ENCODE measurements around the gene TMOD1. TPM values are rescaled to one million over a fixed set of nuclear protein-coding genes. Genes with fewer than 3 reads are reported as not detected.

Gene TMOD1
- total RNA-seq, 1 experiment from 2014 or later = 0.14 TPM

DNA sequence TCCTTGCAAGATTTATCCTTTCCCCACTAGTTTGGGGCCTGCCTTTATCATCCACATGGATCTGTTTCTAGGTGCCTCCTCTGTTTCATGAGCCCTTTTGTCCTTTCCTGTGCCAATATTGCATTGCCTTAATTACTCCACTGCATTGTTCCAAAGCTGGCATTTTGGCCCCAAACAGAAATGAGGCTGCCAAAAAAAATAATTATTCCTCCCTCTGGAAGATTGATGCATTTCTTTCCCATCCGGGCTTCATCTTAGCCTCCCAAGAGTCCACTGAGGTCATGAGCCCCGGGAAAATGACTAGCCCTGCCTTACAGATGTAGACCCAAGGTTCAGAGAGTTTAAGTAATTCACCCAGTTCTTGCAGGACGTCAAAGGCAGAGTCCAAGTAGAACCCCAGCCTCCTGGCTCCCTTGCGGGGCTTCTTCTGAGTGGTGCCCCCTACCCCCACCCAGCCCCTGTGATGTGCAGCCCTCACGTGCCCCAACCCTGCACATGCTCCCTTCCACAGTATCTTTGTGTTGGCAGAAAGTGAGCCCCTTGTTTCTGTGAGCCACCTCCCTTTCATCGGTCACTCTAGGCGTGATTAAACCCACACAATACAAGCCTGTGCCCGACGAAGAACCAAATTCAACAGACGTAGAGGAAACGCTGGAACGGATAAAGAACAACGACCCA is 62.1 kb downstream of the TMOD1 start:
- Mint-ChIP-seq H3K27me3 (ENCODE audit: unreplicated experiment) (peaks cover 28% of the 10 kb centered on the region), H3K4me3 (ENCODE audit: low read depth, unreplicated experiment) (no peak overlapping the region), H3K27ac (ENCODE audit: unreplicated experiment) (no peak overlapping the region), H3K9me3 (ENCODE audit: low read depth, unreplicated experiment) (no peaks in the 10 kb centered on the region), H3K36me3 (ENCODE audit: insufficient read depth, unreplicated experiment) (no peaks in the 10 kb centered on the region), H3K4me1 (ENCODE audit: low read depth, unreplicated experiment) (no peaks in the 10 kb centered on the region)
- TF ChIP-seq, protein P1, sequence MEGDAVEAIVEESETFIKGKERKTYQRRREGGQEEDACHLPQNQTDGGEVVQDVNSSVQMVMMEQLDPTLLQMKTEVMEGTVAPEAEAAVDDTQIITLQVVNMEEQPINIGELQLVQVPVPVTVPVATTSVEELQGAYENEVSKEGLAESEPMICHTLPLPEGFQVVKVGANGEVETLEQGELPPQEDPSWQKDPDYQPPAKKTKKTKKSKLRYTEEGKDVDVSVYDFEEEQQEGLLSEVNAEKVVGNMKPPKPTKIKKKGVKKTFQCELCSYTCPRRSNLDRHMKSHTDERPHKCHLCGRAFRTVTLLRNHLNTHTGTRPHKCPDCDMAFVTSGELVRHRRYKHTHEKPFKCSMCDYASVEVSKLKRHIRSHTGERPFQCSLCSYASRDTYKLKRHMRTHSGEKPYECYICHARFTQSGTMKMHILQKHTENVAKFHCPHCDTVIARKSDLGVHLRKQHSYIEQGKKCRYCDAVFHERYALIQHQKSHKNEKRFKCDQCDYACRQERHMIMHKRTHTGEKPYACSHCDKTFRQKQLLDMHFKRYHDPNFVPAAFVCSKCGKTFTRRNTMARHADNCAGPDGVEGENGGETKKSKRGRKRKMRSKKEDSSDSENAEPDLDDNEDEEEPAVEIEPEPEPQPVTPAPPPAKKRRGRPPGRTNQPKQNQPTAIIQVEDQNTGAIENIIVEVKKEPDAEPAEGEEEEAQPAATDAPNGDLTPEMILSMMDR (IDR thresholded peaks at IDR 0.05; ENCODE audit: unreplicated experiment) = no peak
- CTCF ChIA-PET = no interaction called here
- no peak for DNase-seq
- no TSS peak for BruUV-seq (replicated peaks)
- intact Hi-C loops (cut with micrococcal nuclease; ENCODE audit: unreplicated experiment) = no loop called here

DNA sequence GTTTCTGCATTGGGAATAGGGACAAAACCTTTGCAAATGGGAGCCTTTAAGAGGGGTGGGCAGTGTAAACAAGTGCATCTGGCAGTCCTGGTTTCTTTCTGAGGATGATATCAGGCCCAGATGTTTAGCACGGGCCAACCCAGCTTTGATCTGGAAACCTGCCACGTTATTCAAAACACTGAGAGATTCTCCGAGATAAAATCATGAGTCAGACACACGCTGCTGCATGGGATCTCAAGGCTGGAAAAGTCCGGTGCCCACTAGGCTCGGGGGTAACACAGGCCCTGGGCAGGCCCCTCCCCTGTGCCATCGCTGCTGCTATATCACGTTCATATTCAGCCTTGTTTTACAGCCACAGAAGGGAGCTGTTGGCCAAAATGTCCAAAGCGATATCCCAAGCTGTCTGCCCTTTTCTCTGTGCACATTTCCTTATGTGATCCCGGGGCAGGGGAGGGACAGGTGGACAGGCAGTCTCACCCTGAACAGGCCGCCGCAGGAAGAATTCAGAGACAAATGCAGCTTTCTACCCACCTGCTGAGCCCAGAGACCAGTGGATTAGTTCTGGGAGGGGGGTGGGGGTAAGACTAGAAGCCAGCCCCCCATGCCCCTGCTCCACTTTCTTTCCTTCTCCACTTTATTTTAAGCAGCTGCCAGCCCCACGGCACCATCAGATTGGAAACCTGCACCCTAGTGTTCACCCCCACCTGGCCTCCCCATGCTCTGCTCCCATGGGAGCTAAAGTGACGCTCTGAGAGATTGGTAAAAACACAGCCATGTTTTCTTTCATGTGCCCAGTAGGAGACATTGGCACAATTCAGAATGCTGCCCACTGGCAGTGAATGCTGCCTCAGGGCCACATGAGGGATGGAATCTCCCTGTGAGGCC is 63.1 kb downstream of the TMOD1 start:
- CTCF ChIA-PET = interaction anchor here (0.6 kb wide), 1 partner anchor 16 kb away, joined by 12 read pairs; no protein-coding TSS in a partner anchor
- DNase-seq = no peak
- Mint-ChIP-seq H3K36me3 (ENCODE audit: insufficient read depth, unreplicated experiment) (no peaks in the 10 kb centered on the region), H3K4me3 (ENCODE audit: low read depth, unreplicated experiment) (no peak overlapping the region), H3K27ac (ENCODE audit: unreplicated experiment) (no peak overlapping the region), H3K4me1 (ENCODE audit: low read depth, unreplicated experiment) (no peaks in the 10 kb centered on the region), H3K9me3 (ENCODE audit: low read depth, unreplicated experiment) (no peaks in the 10 kb centered on the region), H3K27me3 (ENCODE audit: unreplicated experiment) (peaks cover 37% of the 10 kb centered on the region)
- intact Hi-C loops (cut with micrococcal nuclease; ENCODE audit: unreplicated experiment) = no loop called here
- BruUV-seq (replicated peaks) = no TSS peak
- TF ChIP-seq, protein P1 (IDR thresholded peaks at IDR 0.05; ENCODE audit: unreplicated experiment) = no peak

DNA sequence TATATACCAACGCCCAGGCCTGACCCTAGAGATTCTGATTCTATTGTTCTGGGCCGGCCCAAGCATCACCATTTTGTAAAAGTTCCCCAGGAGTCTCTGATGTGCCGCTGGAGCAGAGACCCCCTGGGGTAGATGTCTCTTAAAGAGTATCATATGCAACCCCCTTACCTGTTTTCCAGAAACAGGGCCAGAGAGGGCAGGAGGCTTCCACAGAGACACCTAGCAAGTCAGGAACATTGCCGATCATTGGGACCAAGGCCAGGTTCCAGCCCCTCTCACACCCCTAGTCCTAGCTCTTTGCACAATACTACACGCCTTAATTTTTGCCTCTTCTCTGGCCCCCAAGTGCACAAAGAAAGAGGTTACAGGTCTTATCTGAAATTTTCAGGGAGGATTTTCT is 63.8 kb downstream of the TMOD1 start:
- Mint-ChIP-seq H3K27ac (ENCODE audit: unreplicated experiment) (no peak overlapping the region), H3K36me3 (ENCODE audit: insufficient read depth, unreplicated experiment) (no peaks in the 10 kb centered on the region), H3K4me3 (ENCODE audit: low read depth, unreplicated experiment) (no peak overlapping the region), H3K27me3 (ENCODE audit: unreplicated experiment) (peaks cover 44% of the 10 kb centered on the region), H3K4me1 (ENCODE audit: low read depth, unreplicated experiment) (no peaks in the 10 kb centered on the region), H3K9me3 (ENCODE audit: low read depth, unreplicated experiment) (no peaks in the 10 kb centered on the region)
- DNase-seq = no peak
- CTCF ChIA-PET = no interaction called here
- TF ChIP-seq, protein P1 (IDR thresholded peaks at IDR 0.05; ENCODE audit: unreplicated experiment) = no peak
- BruUV-seq (replicated peaks) = no TSS peak
- intact Hi-C loops (cut with micrococcal nuclease; ENCODE audit: unreplicated experiment) = no loop called here

DNA sequence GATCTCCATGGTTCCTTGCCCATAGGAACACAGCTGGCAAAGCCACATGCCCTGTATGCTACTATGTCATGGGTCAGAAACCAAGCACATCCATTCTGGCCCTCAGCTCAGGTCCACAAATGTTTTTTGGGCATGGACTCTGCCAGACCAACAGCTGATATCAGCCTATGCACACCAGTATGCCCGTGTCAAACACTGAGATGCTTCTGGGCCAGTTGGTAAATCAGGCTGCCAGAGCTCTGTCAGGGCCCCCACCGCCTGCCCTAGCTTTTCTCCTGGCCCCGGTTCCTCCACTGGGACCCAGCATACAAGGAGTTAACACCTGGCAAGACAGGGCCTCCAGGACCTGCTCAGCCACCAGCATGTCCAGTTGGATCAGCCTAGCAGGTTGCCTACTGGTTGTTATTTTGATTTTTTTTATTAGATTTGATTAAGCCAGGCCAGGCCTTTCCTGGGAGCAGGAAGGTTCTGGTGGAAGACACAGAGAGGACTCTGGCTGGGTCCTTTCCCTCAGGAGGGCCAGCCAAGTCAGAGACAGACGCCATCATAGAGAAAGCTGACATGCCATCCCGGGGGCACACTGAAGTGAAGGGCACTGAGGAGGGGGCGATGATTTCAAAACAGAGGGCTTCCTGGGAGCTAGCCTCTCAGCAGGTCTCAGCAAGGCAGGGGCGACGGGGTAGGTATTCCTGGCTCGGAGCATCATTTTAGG is 65.9 kb downstream of the TMOD1 start:
- H3K27me3 Mint-ChIP-seq (ENCODE audit: unreplicated experiment) = peaks cover 36% of the 10 kb centered on the region
- H3K9me3 Mint-ChIP-seq (ENCODE audit: low read depth, unreplicated experiment) = no peaks in the 10 kb centered on the region
- BruUV-seq (replicated peaks) = no TSS peak
- H3K4me3 Mint-ChIP-seq (ENCODE audit: low read depth, unreplicated experiment) = no peak overlapping the region
- no peaks in the 10 kb centered on the region for H3K36me3 Mint-ChIP-seq (ENCODE audit: insufficient read depth, unreplicated experiment)
- H3K27ac Mint-ChIP-seq (ENCODE audit: unreplicated experiment) = no peak overlapping the region
- CTCF ChIA-PET = no interaction called here
- no peaks in the 10 kb centered on the region for H3K4me1 Mint-ChIP-seq (ENCODE audit: low read depth, unreplicated experiment)
- intact Hi-C loops (cut with micrococcal nuclease; ENCODE audit: unreplicated experiment) = no loop called here
- no peak for DNase-seq
- TF ChIP-seq, protein P1 (IDR thresholded peaks at IDR 0.05; ENCODE audit: unreplicated experiment) = no peak
